Measurements from ENCODE around the gene CAPSL. TPM values are rescaled to one million over a fixed set of nuclear protein-coding genes. Genes with fewer than 3 reads are reported as not detected.

Gene CAPSL
- total and polyA plus RNA-seq, 2 experiments from 2014 or later: 0.73 TPM; not detected in 1

DNA sequence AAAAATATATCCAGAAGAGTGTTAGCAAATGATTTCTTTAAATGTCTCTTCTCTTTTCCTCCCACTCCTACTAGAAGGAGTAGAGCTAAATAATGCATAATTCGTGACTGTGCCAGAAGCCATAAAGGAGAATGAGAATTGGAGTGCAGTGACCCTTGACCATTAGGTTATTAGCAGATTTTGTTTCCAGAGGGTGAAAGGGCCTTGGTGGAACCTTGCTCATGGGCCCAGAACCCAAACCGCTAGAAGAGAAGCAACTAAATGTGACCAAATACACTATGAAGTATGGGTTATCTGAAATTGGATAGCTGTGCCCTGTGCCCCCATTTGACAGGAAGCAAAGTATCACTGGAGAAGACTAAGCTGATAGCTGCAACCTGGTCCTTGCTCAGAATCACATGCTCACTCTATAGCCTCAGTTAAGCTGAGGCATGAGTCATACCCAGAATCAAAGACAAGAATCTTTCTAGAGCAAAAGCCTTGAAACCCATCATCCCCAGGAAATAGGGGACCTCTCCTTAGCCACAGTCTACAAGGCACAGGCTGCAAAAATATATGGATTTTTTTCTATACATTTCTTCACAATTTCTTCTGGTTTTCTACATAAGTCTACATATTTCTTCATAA, 36.3 kb downstream of the CAPSL start:
- Histone ChIP-seq H3K36me3 (ENCODE audit: insufficient read depth) (no peaks in the 10 kb centered on the region), H4K20me1 (replicated peaks; ENCODE audit: insufficient read depth) (no peaks in the 10 kb centered on the region), H3K4me3 (no peak overlapping the region), H2AFZ (no peak overlapping the region), H3K27ac (ENCODE audit: low read depth) (no peak overlapping the region), H3K9me2 (ENCODE audit: insufficient read depth) (peaks cover 5% of the 10 kb centered on the region; the same call in 1 of the 2 replicates), H3F3A (replicated peaks; ENCODE audit: low read depth) (no peaks in the 10 kb centered on the region), H3K4me1 (ENCODE audit: insufficient read depth) (no peaks in the 10 kb centered on the region), H3K27me3 (ENCODE audit: insufficient read depth) (no peaks in the 10 kb centered on the region), H3K79me2 (replicated peaks; ENCODE audit: insufficient read depth) (no peaks in the 10 kb centered on the region), H3K4me2 (no peak overlapping the region)
- ATAC-seq (no peak), DNase-seq (ENCODE audit: low spot score) (no peak)
- Mint-ChIP-seq H3K4me3 (no peak overlapping the region), H3K27ac (no peak overlapping the region), H3K9me3 (peaks cover 9% of the 10 kb centered on the region; the same call in 2 of the 3 replicates), H3K27me3 (ENCODE audit: insufficient read depth, low read depth, poor library complexity) (no peaks in the 10 kb centered on the region), H3K4me1 (peaks cover 3% of the 10 kb centered on the region; the same call in 1 of the 3 replicates), H3K36me3 (ENCODE audit: low read depth) (no peaks in the 10 kb centered on the region)
- TF ChIP-seq, protein P1, sequence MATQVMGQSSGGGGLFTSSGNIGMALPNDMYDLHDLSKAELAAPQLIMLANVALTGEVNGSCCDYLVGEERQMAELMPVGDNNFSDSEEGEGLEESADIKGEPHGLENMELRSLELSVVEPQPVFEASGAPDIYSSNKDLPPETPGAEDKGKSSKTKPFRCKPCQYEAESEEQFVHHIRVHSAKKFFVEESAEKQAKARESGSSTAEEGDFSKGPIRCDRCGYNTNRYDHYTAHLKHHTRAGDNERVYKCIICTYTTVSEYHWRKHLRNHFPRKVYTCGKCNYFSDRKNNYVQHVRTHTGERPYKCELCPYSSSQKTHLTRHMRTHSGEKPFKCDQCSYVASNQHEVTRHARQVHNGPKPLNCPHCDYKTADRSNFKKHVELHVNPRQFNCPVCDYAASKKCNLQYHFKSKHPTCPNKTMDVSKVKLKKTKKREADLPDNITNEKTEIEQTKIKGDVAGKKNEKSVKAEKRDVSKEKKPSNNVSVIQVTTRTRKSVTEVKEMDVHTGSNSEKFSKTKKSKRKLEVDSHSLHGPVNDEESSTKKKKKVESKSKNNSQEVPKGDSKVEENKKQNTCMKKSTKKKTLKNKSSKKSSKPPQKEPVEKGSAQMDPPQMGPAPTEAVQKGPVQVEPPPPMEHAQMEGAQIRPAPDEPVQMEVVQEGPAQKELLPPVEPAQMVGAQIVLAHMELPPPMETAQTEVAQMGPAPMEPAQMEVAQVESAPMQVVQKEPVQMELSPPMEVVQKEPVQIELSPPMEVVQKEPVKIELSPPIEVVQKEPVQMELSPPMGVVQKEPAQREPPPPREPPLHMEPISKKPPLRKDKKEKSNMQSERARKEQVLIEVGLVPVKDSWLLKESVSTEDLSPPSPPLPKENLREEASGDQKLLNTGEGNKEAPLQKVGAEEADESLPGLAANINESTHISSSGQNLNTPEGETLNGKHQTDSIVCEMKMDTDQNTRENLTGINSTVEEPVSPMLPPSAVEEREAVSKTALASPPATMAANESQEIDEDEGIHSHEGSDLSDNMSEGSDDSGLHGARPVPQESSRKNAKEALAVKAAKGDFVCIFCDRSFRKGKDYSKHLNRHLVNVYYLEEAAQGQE (IDR thresholded peaks at IDR 0.05; ENCODE audit: unreplicated experiment): no peak
- TF ChIP-seq, protein P2, sequence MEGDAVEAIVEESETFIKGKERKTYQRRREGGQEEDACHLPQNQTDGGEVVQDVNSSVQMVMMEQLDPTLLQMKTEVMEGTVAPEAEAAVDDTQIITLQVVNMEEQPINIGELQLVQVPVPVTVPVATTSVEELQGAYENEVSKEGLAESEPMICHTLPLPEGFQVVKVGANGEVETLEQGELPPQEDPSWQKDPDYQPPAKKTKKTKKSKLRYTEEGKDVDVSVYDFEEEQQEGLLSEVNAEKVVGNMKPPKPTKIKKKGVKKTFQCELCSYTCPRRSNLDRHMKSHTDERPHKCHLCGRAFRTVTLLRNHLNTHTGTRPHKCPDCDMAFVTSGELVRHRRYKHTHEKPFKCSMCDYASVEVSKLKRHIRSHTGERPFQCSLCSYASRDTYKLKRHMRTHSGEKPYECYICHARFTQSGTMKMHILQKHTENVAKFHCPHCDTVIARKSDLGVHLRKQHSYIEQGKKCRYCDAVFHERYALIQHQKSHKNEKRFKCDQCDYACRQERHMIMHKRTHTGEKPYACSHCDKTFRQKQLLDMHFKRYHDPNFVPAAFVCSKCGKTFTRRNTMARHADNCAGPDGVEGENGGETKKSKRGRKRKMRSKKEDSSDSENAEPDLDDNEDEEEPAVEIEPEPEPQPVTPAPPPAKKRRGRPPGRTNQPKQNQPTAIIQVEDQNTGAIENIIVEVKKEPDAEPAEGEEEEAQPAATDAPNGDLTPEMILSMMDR (conservative IDR thresholded peaks at IDR 0.05; ENCODE audit: low read depth in 2 of 2): no peak
- TF ChIP-seq EZH2 (IDR thresholded peaks at IDR 0.05; ENCODE audit: low read depth, unreplicated experiment) (no peak), STAT1 (IDR thresholded peaks at IDR 0.05; ENCODE audit: unreplicated experiment) (no peak), ZNF331 (CRISPR knock-in tag; IDR thresholded peaks at IDR 0.05; ENCODE audit: low read depth) (no peak), CREB1 (CRISPR knock-in tag; IDR thresholded peaks at IDR 0.05; ENCODE audit: low read depth) (no peak), NANOG (IDR thresholded peaks at IDR 0.05; ENCODE audit: borderline replicate concordance) (no peak), JUNB (IDR thresholded peaks at IDR 0.05; ENCODE audit: unreplicated experiment) (no peak), ZNF114 (CRISPR knock-in tag; IDR thresholded peaks at IDR 0.05) (no peak), EZH2phosphoT487 (IDR thresholded peaks at IDR 0.05; ENCODE audit: unreplicated experiment) (no peak), POLR2AphosphoS5 (IDR thresholded peaks at IDR 0.05; ENCODE audit: low read depth) (no peak)
- TF ChIP-seq, protein P3, sequence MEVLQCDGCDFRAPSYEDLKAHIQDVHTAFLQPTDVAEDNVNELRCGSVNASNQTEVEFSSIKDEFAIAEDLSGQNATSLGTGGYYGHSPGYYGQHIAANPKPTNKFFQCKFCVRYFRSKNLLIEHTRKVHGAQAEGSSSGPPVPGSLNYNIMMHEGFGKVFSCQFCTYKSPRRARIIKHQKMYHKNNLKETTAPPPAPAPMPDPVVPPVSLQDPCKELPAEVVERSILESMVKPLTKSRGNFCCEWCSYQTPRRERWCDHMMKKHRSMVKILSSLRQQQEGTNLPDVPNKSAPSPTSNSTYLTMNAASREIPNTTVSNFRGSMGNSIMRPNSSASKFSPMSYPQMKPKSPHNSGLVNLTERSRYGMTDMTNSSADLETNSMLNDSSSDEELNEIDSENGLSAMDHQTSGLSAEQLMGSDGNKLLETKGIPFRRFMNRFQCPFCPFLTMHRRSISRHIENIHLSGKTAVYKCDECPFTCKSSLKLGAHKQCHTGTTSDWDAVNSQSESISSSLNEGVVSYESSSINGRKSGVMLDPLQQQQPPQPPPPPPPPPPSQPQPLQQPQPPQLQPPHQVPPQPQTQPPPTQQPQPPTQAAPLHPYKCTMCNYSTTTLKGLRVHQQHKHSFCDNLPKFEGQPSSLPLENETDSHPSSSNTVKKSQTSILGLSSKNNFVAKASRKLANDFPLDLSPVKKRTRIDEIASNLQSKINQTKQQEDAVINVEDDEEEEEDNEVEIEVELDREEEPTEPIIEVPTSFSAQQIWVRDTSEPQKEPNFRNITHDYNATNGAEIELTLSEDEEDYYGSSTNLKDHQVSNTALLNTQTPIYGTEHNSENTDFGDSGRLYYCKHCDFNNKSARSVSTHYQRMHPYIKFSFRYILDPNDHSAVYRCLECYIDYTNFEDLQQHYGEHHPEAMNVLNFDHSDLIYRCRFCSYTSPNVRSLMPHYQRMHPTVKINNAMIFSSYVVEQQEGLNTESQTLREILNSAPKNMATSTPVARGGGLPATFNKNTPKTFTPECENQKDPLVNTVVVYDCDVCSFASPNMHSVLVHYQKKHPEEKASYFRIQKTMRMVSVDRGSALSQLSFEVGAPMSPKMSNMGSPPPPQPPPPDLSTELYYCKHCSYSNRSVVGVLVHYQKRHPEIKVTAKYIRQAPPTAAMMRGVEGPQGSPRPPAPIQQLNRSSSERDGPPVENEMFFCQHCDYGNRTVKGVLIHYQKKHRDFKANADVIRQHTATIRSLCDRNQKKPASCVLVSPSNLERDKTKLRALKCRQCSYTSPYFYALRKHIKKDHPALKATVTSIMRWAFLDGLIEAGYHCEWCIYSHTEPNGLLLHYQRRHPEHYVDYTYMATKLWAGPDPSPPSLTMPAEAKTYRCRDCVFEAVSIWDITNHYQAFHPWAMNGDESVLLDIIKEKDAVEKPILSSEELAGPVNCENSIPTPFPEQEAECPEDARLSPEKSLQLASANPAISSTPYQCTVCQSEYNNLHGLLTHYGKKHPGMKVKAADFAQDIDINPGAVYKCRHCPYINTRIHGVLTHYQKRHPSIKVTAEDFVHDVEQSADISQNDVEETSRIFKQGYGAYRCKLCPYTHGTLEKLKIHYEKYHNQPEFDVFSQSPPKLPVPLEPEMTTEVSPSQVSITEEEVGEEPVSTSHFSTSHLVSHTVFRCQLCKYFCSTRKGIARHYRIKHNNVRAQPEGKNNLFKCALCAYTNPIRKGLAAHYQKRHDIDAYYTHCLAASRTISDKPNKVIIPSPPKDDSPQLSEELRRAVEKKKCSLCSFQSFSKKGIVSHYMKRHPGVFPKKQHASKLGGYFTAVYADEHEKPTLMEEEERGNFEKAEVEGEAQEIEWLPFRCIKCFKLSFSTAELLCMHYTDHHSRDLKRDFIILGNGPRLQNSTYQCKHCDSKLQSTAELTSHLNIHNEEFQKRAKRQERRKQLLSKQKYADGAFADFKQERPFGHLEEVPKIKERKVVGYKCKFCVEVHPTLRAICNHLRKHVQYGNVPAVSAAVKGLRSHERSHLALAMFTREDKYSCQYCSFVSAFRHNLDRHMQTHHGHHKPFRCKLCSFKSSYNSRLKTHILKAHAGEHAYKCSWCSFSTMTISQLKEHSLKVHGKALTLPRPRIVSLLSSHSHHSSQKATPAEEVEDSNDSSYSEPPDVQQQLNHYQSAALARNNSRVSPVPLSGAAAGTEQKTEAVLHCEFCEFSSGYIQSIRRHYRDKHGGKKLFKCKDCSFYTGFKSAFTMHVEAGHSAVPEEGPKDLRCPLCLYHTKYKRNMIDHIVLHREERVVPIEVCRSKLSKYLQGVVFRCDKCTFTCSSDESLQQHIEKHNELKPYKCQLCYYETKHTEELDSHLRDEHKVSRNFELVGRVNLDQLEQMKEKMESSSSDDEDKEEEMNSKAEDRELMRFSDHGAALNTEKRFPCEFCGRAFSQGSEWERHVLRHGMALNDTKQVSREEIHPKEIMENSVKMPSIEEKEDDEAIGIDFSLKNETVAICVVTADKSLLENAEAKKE (CRISPR knock-in tag; IDR thresholded peaks at IDR 0.05): no peak
- TF ChIP-seq, protein P4, sequence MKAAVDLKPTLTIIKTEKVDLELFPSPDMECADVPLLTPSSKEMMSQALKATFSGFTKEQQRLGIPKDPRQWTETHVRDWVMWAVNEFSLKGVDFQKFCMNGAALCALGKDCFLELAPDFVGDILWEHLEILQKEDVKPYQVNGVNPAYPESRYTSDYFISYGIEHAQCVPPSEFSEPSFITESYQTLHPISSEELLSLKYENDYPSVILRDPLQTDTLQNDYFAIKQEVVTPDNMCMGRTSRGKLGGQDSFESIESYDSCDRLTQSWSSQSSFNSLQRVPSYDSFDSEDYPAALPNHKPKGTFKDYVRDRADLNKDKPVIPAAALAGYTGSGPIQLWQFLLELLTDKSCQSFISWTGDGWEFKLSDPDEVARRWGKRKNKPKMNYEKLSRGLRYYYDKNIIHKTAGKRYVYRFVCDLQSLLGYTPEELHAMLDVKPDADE (IDR thresholded peaks at IDR 0.05): no peak
